NB4 (cell line): Measurements from ENCODE around the gene ZNF770.

Source experiments
- POLR2A ChIP-seq: IDR thresholded peaks from 2 replicates; pipeline ENCODE4 v1.6.1; 2011; ENCODE audit warnings: mild to moderate bottlenecking; ENCODE audit not compliant: insufficient read length; ENCODE audit errors: extremely low read depth
- TF ChIP-seq, protein P1 (sequence below): IDR thresholded peaks from one replicate; pipeline ENCODE4 v1.5.1; 2012; ENCODE audit warnings: low read depth, low read length

DNA sequence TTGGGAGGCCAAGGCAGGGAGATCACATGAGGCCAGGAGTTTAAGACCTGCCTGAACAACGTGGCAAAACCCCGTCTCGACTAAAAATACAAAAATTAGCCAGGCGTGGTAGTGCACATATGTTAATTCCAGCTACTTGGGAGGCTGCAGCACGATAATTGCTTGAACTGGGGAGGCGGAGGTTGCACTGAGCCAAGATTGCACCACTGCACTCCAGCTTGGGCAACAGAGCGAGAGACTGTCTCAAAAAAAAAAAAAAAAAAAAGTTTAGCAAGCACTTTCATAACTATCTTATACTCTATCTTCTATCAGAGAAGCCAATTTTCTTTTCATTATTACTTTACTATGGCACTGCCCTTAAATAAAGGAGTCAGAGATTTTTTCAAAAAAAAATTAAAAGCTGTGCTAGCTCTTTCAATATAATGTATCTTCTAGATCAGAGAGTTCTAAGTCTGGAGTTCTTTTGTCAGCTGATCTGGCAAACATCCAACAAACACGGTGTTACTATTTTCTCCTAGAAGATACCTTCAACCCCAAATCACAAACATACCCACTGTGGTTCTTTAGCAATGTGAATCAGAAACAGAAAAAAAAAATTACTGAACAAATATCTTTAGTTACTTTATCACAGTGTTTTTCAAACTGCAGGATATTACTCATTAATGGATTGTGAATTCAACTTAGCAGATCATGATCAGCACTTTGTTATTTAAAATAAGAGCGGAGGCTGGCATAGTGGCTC lies 3.0 kb downstream of the ZNF770 start:
- TF ChIP-seq, protein P1, sequence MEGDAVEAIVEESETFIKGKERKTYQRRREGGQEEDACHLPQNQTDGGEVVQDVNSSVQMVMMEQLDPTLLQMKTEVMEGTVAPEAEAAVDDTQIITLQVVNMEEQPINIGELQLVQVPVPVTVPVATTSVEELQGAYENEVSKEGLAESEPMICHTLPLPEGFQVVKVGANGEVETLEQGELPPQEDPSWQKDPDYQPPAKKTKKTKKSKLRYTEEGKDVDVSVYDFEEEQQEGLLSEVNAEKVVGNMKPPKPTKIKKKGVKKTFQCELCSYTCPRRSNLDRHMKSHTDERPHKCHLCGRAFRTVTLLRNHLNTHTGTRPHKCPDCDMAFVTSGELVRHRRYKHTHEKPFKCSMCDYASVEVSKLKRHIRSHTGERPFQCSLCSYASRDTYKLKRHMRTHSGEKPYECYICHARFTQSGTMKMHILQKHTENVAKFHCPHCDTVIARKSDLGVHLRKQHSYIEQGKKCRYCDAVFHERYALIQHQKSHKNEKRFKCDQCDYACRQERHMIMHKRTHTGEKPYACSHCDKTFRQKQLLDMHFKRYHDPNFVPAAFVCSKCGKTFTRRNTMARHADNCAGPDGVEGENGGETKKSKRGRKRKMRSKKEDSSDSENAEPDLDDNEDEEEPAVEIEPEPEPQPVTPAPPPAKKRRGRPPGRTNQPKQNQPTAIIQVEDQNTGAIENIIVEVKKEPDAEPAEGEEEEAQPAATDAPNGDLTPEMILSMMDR, result no peak
- TF ChIP-seq POLR2A, result no peak
